Esophagus (tissue), 2 donors: ENCODE data around the gene CARMIL3. TPM values are rescaled to one million over a fixed set of nuclear protein-coding genes. Genes with fewer than 3 reads are reported as not detected.
A peak's percentile ranks its signal among the peaks of the same experiment; 100 is the strongest.

Experiments used
- H3K27ac ChIP-seq, 2 donors: one replicate each; pipeline ENCODE4 v1.5.1; 2013; ENCODE audit warnings: low read depth in 2 of 2, mild to moderate bottlenecking in 2 of 2, inconsistent platforms in 1 of 2, low read length in 1 of 2, moderate library complexity in 1 of 2
- H3K27me3 ChIP-seq, 2 donors: one replicate each; pipeline ENCODE4 v1.6.1; 2013; ENCODE audit warnings: low read length in 2 of 2, control low read depth in 1 of 2, mild to moderate bottlenecking in 1 of 2; ENCODE audit not compliant: insufficient read depth in 2 of 2, control insufficient read depth in 1 of 2
- H3K36me3 ChIP-seq, 2 donors: one replicate each; pipeline ENCODE4 v1.6.1; 2013; ENCODE audit warnings: low read length in 1 of 2; ENCODE audit not compliant: control insufficient read depth in 2 of 2, insufficient read depth in 2 of 2
- H3K4me1 ChIP-seq, 2 donors: one replicate each; pipeline ENCODE4 v1.6.1; 2013; ENCODE audit warnings: low read length in 1 of 2; ENCODE audit not compliant: control insufficient read depth in 2 of 2, insufficient read depth in 2 of 2
- H3K4me3 ChIP-seq, 2 donors: one replicate each; pipeline ENCODE4 v1.5.1; 2013; ENCODE audit warnings: low read length in 2 of 2, mild to moderate bottlenecking in 2 of 2, low read depth in 1 of 2, moderate library complexity in 1 of 2
- H3K9me3 ChIP-seq, 2 donors: one replicate each; pipeline ENCODE4 v1.6.1; 2013; ENCODE audit warnings: mild to moderate bottlenecking in 2 of 2, low read depth in 1 of 2, low read length in 1 of 2, moderate library complexity in 1 of 2; ENCODE audit not compliant: control insufficient read depth in 2 of 2, insufficient read depth in 1 of 2
- WGBS, 2 donors: extraction: QIAGEN DNeasy Blood & Tissue Kit; methylation state at CpG; one replicate each; pipeline ENCODE4 v1.1.7; 2013; 5-methylcytosine and 5-hydroxymethylcytosine counted together
- polyA plus RNA-seq, 2 donors: library from polyadenylated mRNA; stranded (reverse); fragments of 200-250 nt; gene quantifications; one replicate each; pipeline ENCODE4 v1.2.3, GENCODE V29; 2013
- donor health status: healthy with polysubstance abuse.
- donor health status: Bipolar disorder and iron deficiency.

CARMIL3 gene
- polyA plus RNA-seq, 2 donors, result 0.55 to 2.3 TPM

- Histone ChIP-seq H3K4me3 (no peak overlapping the region), H3K27me3 (no peaks in the 10 kb centered on the region), H3K9me3 (no peaks in the 10 kb centered on the region), H3K27ac (no peak overlapping the region), H3K36me3 (no peaks in the 10 kb centered on the region), H3K4me1 (peaks cover 0 to 9% of the 10 kb centered on the region in 2 donors)
- WGBS, 2 donors, result 66 to 75% methylated on average over 11 of the region's 11 CpGs
These were observed 23.9 kb downstream of the CARMIL3 start for GRCh38 chr14:24075485-24076301.

DNA sequence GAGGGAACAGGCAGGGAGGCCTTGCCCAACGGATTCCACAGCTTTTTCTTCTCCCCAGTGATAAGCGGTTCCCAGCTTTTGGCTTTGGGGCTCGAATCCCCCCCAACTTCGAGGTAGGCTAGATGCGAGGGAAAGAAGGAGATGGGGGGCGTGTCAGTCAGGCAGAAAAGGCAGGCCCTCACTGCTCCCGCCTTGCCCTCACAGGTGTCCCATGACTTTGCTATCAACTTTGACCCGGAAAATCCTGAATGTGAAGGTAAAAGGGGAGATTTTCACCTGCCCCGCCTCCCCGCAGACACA, 24.4 kb downstream of the CARMIL3 start:
- 87 to 88% methylated on average over 9 to 10 of the region's 10 CpGs for WGBS, 2 donors
- Histone ChIP-seq H3K4me3 (no peak overlapping the region), H3K27ac (no peak overlapping the region), H3K4me1 (peaks cover 0 to 12% of the 10 kb centered on the region in 2 donors), H3K9me3 (no peaks in the 10 kb centered on the region), H3K36me3 (no peaks in the 10 kb centered on the region), H3K27me3 (no peaks in the 10 kb centered on the region)

GRCh38 chr14:24077086-24077485, 25.3 kb downstream of the CARMIL3 start:
- Histone ChIP-seq H3K4me3 (no peak overlapping the region), H3K27me3 (no peaks in the 10 kb centered on the region), H3K9me3 (no peaks in the 10 kb centered on the region), H3K27ac (no peak overlapping the region), H3K36me3 (no peaks in the 10 kb centered on the region), H3K4me1 (peaks cover 0 to 15% of the 10 kb centered on the region in 2 donors)
- 92 to 95% methylated on average over 23 of the region's 23 CpGs for WGBS, 2 donors

DNA sequence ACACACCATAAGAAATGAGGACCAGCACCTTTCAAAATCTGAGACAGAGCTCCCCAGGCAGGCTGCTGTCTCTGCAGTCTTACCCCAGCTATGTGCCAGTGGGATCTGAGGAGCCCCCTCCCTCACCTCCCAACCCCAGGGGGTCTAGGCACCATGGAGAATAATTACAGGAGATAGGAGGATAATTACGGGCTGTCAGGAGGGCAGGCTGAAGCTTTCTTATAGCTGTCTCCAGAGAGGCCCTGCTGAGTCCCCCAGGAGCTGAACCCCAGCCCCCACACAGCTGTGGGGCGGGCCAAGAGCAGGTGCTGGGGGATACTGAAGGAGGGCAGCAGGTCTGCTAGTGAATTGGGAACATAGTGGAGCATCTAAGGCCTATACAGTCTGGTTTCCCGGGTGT, 26.3 kb downstream of the CARMIL3 start:
- 82 to 88% methylated on average over 3 of the region's 3 CpGs for WGBS, 2 donors
- no peaks in the 10 kb centered on the region for H3K27me3 ChIP-seq
- H3K36me3 ChIP-seq, result no peaks in the 10 kb centered on the region
- peaks cover 0 to 8% of the 10 kb centered on the region in 2 donors for H3K4me1 ChIP-seq
- H3K4me3 ChIP-seq, result no peak overlapping the region
- no peak overlapping the region for H3K27ac ChIP-seq
- H3K9me3 ChIP-seq, result no peaks in the 10 kb centered on the region

- Histone ChIP-seq H3K4me3 (no peak overlapping the region), H3K36me3 (no peaks in the 10 kb centered on the region), H3K4me1 (peaks cover 0 to 8% of the 10 kb centered on the region in 2 donors), H3K27me3 (no peaks in the 10 kb centered on the region), H3K27ac (no peak overlapping the region), H3K9me3 (no peaks in the 10 kb centered on the region)
- WGBS, 2 donors, result 86 to 90% methylated on average over 8 to 9 of the region's 9 CpGs
These were observed 27.8 kb downstream of the CARMIL3 start for GRCh38 chr14:24079491-24080141.

DNA sequence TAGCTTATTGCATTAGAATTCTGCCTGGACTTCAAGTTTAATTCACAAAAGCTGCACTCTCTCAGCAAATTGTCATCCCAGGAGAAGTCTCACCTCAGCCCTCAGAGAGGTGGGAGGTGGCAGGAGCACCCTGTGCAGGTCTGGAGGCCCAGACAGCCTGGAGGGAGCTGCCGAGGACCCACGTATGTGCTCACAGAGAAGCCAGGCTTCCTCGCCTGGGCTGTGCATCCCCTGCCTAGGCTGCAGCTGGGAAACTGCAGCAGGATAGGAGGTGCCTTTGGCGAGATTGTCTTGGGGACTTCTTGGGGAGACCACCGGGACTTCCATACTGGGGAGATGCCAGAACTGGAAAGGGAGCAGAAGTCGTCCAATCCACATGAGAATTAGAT, 28.3 kb downstream of the CARMIL3 start:
- Histone ChIP-seq H3K27ac (no peak overlapping the region), H3K9me3 (no peaks in the 10 kb centered on the region), H3K36me3 (no peaks in the 10 kb centered on the region), H3K4me1 (peaks cover 0 to 8% of the 10 kb centered on the region in 2 donors), H3K4me3 (no peak overlapping the region), H3K27me3 (no peaks in the 10 kb centered on the region)
- WGBS, 2 donors, result 77 to 81% methylated on average over 6 of the region's 6 CpGs

DNA sequence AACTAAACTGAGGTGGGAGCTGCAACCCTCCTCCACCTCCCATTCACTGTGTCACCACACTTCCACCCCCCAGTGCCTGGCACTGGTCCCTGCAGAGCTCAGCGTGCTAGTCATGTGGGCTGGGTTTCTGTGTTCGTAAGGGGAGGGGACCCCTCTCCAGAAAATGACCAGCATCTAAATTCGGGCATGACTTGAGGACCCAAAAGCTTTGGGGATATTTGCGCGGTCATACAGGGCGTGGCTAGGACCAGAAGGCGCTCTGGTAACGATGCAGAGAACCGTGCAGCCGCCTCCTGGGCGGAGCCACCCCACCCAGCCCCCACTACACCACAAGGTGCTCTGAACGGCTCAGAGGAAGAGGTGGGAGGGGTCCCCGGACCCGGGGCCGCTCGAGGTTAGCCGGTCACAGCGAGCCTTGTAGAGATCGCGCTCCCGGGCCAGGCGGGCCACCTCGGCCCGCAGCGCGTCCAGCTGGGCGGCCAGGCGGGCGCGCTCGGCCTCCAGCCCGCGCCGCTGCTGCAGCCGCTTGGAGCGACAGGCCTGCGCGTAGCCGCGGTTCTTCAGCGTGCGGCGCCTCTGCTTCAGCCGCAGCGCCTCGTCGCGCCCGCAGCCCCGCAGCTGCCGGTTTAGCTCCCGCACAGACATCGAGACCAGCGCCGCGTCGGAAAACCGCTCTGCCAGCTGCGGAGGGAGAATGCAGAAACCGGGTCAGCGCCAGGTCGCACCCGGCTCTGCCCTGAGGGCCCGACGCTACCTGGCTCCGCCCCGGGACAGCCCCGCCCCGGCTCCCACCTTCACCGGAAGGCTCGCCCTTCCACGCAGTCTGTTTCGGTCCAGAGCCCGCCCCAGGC, 29.3 kb downstream of the CARMIL3 start:
- no peaks in the 10 kb centered on the region for H3K27me3 ChIP-seq
- H3K9me3 ChIP-seq, result no peaks in the 10 kb centered on the region
- H3K27ac ChIP-seq, result peak overlapping the region; percentile 15 to 61
- no peaks in the 10 kb centered on the region for H3K36me3 ChIP-seq
- WGBS, 2 donors, result 0% methylated on average over 66 to 74 of the region's 74 CpGs
- H3K4me1 ChIP-seq, result peaks cover 0 to 8% of the 10 kb centered on the region in 2 donors
- H3K4me3 ChIP-seq, result peak overlapping the region; percentile 46 to 59

DNA sequence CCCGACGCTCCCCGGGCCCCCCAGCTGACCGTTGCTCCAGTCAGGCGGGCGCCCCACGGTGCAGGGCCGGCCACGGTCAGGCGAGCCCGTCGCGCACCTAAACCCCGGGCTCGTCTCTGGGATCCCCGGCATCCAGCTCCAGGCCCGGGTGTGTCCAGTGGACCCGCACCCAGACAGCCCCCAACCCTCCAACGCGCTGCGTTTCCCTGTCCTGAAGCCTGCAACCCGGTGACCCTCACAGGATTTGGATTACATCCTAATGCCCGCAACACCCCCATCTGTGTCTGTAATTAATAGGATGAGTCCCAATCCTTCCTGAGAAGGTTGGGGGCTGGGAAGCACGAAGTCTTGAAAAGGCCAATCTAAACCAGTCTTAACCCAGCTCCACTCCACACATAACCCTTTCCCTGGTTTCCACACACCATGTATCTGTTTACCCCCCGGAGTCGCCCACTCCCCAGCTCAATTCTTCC, 30.0 kb downstream of the CARMIL3 start:
- Histone ChIP-seq H3K4me1 (peaks cover 0 to 8% of the 10 kb centered on the region in 2 donors), H3K27ac (peak overlapping the region in 1 of 2 donors; percentile 14), H3K27me3 (no peaks in the 10 kb centered on the region), H3K4me3 (peak overlapping the region; percentile 46 to 59), H3K9me3 (no peaks in the 10 kb centered on the region), H3K36me3 (no peaks in the 10 kb centered on the region)
- WGBS, 2 donors, result 24 to 33% methylated on average over 15 to 26 of the region's 26 CpGs

DNA sequence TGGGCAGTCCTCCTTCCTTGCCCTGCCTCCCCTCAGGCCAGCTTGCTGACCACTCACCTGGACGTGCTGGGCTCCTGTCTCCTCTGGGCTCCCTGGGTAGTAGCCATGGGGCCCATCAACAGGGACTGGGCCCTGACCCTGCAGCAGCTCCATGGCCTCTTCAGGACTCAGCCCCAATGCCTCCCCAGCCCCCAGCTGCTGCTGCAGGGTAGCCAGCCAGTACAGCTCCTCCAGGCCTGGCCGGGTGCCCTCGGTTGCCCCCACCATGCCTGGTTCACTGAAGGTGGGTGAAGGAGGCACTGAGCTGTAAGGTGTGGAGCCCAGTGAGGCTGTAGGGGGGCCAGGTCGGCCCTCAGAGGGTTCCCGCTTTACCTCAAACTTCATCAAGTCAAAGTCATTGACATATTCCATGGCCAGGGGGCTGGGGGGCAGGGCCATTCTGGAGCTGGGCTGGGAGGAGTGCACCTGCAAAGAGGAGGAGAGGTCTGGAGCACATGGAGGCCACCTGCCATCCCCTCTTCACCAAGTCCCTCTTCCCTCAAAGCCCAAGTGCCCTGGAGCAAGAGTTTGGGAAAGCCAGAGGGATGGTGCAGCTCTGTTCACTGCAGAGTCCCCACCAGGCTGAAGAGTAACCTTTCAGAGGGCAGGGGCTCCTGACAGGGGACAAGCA, 30.7 kb downstream of the CARMIL3 start:
- no peak overlapping the region for H3K27ac ChIP-seq
- no peak overlapping the region for H3K4me3 ChIP-seq
- 94 to 95% methylated on average over 5 of the region's 5 CpGs for WGBS, 2 donors
- no peaks in the 10 kb centered on the region for H3K36me3 ChIP-seq
- H3K27me3 ChIP-seq, result no peaks in the 10 kb centered on the region
- no peaks in the 10 kb centered on the region for H3K9me3 ChIP-seq
- H3K4me1 ChIP-seq, result peaks cover 0 to 6% of the 10 kb centered on the region in 2 donors
